CD4-positive, alpha-beta T cell treated with Interleukin-17A for 4 hours (primary cell): ENCODE results near the gene PKD1L1.

Experiments used
- DNase-seq: peaks from one replicate; pipeline ENCODE4 v3.0.0-alpha.2; 2020; ENCODE audit warnings: mixed read lengths

PKD1L1 gene

DNA sequence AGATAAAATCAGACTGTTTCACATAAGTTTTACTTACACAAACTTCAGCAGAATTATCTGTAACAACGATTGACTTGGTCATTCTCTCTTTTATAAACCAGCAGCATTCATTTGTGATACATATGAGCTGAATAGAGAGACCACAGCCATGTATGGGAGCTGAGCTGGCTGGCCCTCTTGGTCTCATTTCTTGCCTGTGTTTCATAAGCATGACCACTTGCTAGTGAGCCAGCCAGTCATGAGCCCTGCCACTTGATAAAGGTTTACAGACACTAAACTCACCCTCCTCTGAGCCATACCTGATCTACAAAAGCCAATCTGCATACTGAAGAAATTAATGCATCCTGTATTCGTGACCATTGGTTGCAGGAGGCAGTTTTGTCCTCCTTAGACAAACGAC lies 82.1 kb downstream of the PKD1L1 start:
- no peak for DNase-seq

DNA sequence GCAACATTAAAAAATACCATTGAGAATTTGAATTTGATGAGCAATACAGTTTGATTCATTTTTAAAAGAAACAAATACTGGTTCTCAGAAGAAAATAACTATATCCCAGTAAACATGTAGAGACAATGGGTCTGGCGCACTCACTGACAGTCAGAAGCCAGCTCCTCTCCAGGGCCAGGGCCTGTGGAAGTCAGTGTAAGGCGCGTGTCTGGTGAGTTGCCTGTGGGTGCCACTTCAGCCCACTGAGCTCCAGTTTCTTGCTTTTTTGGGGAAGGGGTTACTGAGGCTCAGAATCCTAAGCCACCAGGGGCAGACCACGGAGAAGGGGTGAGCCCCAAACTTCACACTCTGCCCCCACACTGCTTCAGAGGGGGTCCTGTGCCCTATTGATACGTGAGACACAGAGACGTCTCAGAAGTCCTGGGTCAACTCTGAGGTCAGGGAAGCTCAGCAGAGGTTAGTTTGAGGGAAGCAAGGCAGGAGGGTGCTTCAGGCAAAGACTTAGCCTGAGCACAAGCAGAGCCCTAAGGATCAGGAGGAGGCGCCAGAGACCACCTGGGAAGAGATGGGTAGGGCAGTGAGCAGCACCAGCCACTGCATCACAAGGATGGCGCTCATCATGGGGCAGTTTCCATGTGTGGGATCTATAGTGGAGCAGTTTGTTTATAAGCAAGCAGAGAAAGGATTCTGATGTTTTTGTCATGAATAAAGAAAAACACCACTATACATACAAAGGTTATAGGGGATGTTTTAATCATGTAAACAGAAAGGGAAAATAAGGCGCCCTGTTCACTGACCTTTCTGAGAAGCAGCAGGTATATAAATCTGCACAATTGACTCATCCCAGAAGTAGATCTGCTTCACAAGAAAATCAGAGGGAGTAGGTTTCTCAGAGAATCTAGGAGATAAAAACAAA lies 95.7 kb downstream of the PKD1L1 start:
- DNase-seq: no peak

DNA sequence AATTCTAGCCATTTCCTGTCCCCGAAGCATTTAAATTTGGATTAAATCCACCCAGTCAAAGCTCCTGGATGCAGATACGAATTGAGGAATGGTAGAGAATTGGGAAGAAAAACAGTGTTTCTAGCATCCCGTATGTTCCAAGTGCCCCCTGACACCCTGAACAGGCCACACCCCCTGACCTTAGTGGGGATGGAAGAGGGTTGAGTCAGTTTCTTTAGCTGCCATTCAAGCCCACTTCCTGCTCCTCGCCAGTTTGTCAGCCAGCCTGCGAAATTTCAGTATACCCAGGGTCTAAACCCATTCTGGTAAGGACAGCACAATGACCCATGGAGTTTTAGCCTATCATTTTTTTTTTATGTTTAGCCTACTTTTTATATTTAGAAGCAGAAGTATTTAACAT lies 101.1 kb downstream of the PKD1L1 start:
- DNase-seq: no peak

DNA sequence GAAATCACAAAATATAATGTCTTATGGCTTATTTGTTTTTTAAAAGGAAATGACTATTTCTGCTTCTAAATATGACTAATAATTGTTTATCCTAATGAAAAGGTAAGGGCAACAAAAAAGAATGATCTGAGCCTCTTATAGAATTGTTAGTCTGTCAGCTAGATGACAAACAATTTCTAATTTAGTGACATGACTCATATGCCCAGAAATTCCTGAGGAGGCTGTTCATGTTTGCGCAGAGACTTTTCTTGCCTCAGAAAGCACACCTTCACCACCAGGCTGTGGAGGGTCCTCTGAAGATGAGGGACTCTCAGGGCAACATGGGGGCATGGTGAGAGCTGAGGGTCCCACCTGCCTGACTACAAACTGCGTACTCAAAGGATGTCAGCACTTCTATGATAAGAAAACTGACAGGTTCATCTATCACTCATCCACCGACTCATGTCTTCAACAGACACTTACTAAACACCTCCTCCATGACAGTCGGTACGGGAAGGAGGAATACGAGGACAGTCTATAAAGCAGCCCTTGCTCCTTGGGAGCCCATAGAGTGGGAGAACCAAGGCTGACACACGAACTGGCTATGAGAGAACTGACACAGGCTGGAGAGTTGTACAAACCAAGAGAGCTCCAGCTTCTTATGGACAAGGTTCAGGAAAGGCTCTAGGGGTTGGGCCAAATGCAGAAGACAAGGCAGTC lies 102.0 kb downstream of the PKD1L1 start:
- no peak for DNase-seq

DNA sequence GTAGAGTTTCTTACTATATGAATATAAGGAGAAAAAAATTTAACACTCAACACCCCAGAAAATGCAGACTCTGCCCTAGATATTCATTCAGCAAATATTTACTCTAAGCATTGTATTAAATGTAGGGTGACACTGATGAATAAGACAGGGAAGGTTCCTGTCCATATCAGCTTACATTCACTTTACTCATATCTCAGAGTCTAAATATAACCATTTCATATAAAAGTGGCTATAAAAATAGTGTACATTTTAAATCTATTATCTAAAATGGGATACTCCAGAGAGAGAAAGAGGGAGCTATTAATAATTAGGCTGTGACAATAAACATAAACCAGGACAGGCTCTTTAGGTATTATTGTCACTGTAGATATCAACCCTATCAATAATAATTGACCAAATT lies 104.0 kb downstream of the PKD1L1 start:
- DNase-seq: no peak

DNA sequence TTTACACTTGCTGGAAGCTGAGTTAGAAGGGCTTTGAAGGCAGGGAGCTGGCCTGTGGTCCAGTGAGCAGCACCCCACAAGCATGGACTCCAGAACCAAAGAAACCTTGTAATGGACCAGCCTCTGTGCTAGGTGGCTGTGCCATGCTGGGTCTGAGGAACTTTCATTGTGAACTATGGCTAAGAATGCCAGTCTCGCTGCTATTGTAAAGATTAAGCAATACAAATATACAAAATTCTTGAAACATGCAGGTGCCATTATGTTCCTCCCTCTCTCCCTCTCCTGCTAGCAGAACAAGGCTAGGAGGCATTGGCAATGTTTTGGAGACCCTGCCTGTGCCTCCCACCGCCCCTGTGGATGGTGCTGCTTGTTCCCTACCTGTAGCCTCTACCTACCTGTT lies 105.0 kb downstream of the PKD1L1 start:
- DNase-seq: no peak

DNA sequence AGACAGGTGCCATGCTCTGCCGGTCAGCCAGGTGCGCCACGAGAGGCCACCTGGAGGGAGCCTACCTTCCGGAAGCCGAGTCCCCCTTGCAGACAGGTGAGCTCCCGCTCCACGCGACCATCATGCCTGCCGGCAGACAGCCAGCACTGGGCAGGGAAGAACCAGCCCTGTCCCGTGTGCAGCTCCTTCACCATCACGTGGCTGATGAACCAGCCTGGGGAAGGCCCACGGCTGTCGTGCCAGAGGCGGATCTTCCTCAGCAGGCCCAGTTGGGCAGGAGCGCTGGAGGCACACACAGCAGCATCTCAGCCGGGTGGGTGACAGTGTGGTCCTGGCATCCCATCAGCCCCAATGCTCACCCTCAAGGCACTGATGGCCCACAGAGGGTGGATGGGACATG lies 108.9 kb downstream of the PKD1L1 start:
- DNase-seq: no peak

DNA sequence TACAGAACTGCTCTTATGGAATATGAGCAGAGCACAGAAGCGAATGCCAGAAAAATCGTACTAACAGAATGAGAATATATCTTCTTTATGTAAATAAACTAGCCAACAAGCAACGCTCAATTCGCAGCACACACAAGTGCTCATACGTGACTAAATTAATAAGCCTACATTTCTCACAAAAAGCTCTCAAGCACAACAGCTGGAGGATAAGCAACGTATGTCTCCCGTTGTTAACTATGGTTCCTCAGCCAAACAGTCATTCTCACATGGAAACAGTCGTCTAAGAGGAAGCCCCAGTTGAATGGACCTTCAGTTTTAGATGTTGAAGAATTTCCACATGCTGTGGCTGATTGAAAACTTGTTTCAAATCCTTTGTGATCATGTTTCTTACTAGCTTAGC lies 110.4 kb downstream of the PKD1L1 start:
- no peak for DNase-seq

DNA sequence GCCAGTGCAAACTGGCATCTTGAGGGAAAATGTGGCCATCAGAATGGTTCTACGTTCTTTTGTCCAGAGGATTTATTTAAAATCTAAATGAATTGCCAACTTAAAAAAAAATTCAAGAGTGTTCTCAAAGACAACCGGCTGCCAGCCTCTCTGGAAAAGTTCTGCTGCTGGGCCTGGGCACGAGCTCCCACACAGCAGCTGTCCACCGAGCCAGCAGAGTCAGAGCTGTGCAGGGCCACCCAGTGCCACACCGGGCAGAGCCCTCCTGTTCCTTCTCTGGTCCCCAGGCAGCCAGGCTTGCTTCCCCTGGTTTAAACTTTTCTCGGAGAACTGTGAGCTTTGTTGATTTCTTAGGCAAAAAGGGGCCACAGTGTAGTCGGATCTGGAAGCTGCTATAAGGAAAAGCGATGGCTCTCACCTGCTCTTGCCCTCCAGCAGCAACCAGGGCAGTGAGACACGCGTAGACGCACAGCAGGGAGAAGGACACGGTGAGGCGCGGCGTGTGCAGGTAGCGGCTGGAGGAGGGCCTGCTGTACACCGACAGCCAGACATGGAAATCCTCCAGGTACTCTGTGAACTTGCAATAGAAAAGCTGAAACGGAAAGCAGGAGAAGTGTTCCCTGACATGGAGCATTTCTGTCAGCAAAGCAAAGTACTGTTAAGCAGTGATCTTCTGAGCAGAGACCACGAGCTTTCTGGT lies 111.6 kb downstream of the PKD1L1 start:
- DNase-seq: no peak

DNA sequence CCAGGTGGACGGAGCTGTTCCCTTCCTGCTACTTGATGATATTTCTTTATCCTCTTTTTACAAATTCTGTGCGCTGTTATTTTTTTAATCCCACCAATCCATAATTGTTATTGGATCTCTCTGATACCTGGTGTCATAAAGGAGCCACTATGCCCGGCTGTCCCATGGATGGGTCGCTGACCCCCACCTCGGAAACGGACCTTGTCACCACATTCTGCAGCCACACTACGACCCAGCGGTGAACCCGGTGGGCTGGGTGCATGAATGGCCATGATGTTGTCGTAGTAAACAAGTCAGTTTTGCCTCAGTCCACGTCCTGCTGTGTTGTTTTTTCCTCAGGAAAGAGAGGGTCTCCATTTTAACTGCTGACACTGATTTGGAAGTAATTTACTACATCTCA lies 112.2 kb downstream of the PKD1L1 start:
- DNase-seq: no peak

DNA sequence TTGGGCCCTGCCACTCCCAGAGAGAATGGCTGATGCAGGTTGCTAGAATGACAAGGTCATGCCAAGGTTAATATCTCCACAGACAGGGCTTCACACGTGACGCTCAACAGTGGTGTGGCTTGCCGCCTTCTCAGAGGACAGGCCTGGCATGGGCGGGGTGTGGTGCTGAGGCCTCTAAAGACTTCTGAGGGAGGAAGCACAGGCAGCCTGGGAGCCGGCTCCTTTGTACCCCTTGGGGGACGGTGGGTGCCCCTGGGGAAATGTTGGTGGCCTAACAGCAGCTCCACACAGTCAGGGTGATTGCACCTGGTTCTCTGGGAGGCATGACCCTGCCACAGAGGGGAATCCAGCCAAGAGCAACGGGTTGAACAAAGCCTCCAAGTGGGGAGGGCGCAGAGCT lies 115.1 kb downstream of the PKD1L1 start:
- no peak for DNase-seq

DNA sequence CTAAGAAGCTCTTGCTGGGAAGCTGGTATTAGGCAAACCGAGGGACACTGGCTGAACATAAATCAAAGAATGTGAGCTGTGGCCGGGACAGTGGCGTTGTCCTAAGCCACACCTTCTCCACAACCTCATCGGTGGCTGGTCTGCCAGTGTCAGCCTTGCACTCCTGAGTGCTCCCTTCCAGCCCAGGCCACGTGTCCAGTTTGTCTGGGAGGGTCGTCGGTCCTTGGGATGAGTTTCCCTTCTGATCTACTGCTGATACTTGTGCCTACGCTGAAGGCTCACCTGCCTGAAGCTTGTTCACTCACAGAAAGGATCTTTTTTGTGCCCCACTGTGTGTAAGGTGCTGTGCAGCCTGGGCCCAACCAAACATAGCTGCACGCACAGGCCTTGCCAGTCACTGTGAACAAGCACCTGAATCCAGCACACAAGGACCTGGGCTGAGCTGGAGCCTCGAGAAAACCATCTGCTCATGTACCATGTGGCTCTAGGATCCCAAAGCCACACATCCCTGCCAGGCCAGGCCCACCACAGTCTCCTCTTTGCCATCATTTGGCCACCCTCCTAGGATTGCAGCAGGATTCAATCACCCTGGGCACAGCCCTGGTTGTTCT lies 116.1 kb downstream of the PKD1L1 start:
- no peak for DNase-seq

DNA sequence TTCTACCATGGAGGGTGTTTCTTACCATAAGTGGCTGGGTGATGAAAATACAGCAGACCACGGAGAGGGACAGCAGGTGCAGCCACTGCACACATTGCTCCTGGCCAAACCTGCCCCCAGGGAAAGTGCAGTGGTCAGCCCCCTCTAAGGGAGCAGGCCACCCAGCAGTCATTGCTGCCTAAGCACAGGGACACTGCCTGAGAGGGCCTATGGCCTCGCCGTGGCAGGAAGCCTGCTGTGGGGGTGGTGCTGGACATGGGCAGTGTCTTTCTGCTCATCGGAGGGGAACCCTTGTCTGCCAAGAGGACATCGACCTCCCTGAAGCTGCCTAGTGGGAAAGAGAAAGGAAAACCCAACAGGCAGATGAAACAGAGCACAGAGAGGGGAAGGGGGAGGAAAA lies 118.3 kb downstream of the PKD1L1 start:
- DNase-seq: no peak

DNA sequence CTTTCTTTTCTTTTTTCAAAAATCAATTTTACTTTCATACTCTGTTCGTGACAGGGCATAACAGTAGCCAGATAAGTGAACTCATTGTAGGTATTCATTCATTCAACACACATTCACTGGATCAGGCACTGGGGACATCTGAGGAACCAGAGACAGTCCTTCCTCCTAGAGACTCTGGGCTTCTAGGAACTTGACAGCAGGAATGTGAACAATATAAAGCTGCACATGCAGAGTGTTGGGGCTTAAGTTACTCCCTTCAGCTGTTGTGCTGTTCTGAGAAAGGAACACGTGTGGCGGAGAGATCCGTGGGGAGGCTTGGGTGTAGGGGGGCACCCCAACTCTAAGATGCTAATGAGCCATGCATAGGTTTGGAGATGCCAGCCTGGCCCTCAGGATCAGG lies 120.4 kb downstream of the PKD1L1 start:
- DNase-seq: no peak

DNA sequence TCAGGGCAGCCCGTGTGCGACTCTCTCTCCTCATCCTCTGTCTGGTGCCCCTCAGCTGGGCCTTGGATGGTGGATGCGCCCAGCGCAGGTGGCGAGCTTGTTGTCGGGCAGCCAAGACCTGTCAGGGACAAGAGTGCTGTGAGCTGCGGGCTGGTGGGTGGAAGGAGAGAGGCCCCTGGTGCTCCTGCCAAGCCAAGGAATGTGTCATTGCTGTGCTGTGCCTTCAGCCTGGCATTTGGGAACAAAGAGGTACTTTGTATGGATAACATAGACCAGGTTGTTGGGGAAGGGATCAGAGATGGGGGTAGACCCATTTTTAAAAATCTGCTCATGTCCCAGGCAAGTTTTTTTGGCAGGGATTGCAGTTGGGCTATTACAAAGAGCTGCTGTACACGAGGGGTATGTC lies 120.9 kb downstream of the PKD1L1 start:
- no peak for DNase-seq

DNA sequence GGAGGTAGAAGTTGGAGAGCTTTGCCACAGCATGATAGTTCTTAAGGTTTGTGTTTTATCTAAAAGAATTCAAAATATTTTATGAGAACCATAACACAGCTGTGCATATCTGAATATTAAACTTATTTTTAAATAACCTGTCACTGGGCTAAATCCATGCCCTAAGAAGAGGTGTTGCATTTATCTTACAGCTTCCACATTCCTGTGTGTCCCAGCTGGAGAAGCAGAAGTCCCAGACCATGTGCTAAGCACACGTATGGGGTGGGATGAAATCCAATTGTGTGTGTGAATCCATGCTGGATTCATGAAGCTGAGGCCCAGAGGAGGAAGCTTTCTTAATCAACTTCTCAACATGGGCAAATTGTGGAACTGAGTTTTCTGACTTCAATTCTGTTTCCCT lies 121.5 kb downstream of the PKD1L1 start:
- no peak for DNase-seq

DNA sequence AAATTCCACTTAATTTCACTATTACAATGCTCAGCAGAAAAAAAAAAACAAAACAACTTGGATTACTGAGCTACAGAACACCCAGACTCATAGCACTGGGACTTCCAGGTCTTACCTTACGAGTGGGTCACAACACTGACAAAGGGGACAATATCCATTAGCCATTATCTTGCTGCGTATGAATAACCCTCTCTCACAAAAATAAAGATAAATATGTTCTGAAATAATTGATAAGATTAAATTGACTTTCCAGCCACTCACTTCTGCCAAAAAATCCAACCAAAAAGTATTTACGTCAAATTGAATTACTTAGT lies 128.7 kb downstream of the PKD1L1 start:
- no peak for DNase-seq

DNA sequence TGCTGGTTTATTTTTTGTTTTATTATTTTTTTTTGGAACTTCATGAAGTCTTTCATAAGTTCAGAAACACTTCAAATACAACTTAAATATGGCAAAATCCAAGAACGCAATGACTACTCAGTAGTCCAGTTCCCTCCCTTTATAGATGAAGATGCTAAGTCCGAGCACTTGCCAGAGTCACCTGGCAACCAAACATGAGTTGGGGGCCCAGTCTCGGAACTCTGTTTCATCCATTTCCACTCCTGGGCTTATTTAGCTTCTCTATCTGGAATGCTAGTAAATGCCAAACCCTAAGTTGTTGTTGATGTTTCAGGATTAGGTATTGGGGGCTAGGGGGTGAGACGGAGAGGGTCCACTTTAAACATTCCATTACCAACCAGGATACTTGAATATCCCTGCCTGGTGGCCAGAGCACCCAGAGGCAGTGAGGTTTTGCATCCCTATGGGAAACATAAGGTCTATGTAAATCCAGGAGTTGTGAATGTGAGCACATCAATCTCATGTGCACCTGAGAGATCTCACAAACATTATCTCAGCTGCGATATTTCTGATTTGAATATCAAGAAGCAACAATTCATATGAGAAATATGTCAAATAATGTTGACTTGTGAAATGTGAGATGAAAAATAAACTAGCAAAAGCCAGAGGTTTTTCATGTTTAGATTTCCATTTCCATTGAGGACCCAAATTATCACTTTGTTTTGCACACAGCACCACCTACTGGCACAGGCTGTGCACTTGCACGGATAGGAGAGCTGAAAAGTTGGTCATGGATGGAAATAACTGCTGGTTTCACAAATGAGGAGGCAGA lies 129.3 kb downstream of the PKD1L1 start:
- DNase-seq: peak; percentile 38

DNA sequence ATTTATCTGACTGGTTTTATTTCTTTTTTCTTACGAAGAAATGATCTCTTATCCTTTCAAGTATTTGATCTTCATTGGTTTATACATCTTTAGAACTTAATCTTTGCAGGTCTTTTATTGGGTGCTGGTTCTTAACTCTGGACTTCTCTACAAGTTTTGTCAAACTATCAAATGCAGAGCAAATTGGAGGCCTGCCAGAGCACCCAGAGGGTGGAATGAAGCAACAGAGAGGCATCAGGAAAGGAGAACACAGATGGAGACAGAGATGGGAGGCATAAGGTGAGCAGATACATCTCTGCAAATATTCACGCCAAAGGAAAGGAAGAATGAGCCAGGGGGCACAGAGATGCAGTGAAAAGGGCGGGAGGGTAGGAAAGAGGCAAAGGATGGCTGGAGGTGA lies 130.3 kb downstream of the PKD1L1 start:
- no peak for DNase-seq

DNA sequence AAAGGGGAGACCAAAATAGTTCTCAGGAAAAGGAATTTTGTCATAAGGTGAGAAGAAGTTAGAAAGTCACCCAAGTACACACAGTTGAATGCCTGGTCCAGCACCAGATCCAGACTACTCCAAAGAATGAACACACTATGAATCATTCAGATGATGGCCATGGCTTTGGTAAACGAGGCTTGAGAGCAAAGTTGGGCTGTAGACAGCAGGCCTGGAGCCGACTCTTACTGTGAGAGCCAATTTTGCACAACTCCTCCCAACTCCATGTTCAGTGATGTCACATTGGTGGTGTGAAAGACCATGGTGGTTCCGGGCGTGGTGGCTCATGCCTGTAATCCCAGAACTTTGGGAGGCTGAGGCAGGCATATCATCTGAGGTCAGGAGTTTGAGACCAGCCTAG lies 131.6 kb downstream of the PKD1L1 start:
- DNase-seq: no peak

DNA sequence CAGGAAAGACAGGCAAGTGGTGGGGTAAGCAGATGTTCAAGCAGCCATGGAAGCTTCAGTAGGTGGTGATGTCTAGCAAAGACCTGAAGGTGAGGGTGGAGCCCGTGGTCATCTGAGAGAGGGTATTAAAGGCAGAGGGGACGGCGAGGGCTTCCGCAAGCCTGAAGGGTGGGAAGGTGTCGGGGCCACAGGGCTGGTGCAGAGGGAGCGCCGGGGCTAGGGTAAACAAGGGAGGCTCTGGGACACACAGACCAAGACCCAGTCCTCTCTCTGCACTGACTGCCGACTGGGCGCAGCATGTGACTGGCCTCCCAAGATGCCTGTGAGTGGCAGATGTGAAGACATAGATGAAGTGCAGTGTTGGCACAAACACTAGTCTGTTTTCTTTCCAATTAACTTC lies 132.4 kb downstream of the PKD1L1 start:
- DNase-seq: no peak

DNA sequence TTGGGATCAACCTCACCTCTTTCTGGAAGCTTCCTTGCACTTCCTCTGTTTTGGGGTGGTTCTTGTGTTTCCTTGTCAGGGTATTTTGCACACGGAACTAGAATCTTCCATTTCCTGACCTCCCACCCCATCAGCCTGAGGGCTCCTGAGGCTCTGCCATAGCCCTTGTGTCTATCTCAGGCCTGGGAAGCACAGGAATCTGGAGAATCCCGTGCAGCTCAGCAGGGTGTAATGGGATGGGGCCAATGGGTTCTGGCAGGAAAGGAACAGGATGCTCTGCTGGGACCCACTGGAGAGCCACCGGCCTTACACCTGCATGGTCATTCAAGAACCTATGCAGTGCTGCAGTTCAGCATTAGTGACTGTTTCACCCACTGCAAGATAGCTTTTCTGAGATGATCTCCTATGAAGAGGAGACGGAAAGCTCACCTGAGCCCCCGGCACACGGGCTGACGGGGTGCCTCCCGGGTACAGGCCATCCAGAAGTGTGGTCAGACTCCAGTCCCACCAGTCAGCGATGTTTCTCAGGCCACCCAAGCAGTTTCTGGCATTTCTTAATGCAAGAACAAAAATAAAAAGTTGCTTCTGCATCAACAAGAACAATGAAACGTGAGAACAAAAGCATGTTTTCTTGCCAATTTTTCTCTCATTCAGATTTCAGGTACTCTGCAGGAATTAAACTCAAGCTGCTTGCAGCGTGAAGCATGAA lies 133.2 kb downstream of the PKD1L1 start:
- no peak for DNase-seq
